Measurements from ENCODE around the gene CHGA. TPM values are rescaled to one million over a fixed set of nuclear protein-coding genes. Genes with fewer than 3 reads are reported as not detected.

The CHGA gene
- total RNA-seq, 1 experiment from 2014 or later, result not detected

- in situ Hi-C loops (cut with HindIII; ENCODE audit: low pct_unique_long_range_greater_than_20kb, low sequenced_read_pairs), result no loop called here
- ChIA-PET CTCF (no interaction called here), POLR2A (no interaction called here)
- no peak for TF ChIP-seq CTCF (IDR thresholded peaks at IDR 0.05)
- no peak for TF ChIP-seq TCF7L2 (IDR thresholded peaks at IDR 0.05; ENCODE audit: low read depth, low read length)
- no peak for TF ChIP-seq SIN3A (IDR thresholded peaks at IDR 0.05; ENCODE audit: borderline replicate concordance, insufficient read depth, low read depth, low read length)
- TF ChIP-seq POLR2AphosphoS5 (IDR thresholded peaks at IDR 0.05; ENCODE audit: low read depth, low read length), result no peak
- TF ChIP-seq REST (IDR thresholded peaks at IDR 0.05; ENCODE audit: insufficient read depth in 1 of 2, low read depth in 2 of 2, low read length in 1 of 2), result no peak
- no peaks in the 10 kb centered on the region for H3K4me1 ChIP-seq (ENCODE audit: control insufficient read depth, insufficient read depth, low read length)
- no peak for ATAC-seq
- H3K36me3 ChIP-seq (ENCODE audit: control insufficient read depth, insufficient read depth, low read length), result no peaks in the 10 kb centered on the region
- no TSS peak for BruUV-seq (replicated peaks)
- DNase-seq (ENCODE audit: low read depth, low spot score), result no peak
- no peaks in the 10 kb centered on the region for H3K9me3 ChIP-seq (ENCODE audit: control insufficient read depth, insufficient read depth, low read depth, low read length)
- H3K27me3 ChIP-seq (ENCODE audit: control insufficient read depth, insufficient read depth, low read length), result no peaks in the 10 kb centered on the region
- no peak overlapping the region for H3K27ac ChIP-seq (ENCODE audit: low read length)
- no peak overlapping the region for H3K4me3 ChIP-seq (ENCODE audit: low read depth in 2 of 2, low read length in 2 of 2)
- intact Hi-C loops (cut with micrococcal nuclease; ENCODE audit: unreplicated experiment), result no loop called here
Observed at GRCh38 chr14:92962831-92963095, 39.8 kb downstream of the CHGA start.

GRCh38 chr14:92963301-92964123 is 40.6 kb downstream of the CHGA start:
- H3K4me1 ChIP-seq (ENCODE audit: control insufficient read depth, insufficient read depth, low read length), result no peaks in the 10 kb centered on the region
- intact Hi-C loops (cut with micrococcal nuclease; ENCODE audit: unreplicated experiment), result no loop called here
- CTCF ChIA-PET, result no interaction called here

More at GRCh38 chr14:92963301-92964123, 40.6 kb downstream of the CHGA start:
- TF ChIP-seq REST (IDR thresholded peaks at IDR 0.05; ENCODE audit: insufficient read depth in 1 of 2, low read depth in 2 of 2, low read length in 1 of 2) (no peak), TCF7L2 (IDR thresholded peaks at IDR 0.05; ENCODE audit: low read depth, low read length) (no peak), CTCF (IDR thresholded peaks at IDR 0.05) (no peak), SIN3A (IDR thresholded peaks at IDR 0.05; ENCODE audit: borderline replicate concordance, insufficient read depth, low read depth, low read length) (no peak), POLR2AphosphoS5 (IDR thresholded peaks at IDR 0.05; ENCODE audit: low read depth, low read length) (no peak)
- DNase-seq (ENCODE audit: low read depth, low spot score), result no peak
- ATAC-seq, result no peak
- POLR2A ChIA-PET, result no interaction called here
- Histone ChIP-seq H3K27ac (ENCODE audit: low read length) (no peak overlapping the region), H3K9me3 (ENCODE audit: control insufficient read depth, insufficient read depth, low read depth, low read length) (no peaks in the 10 kb centered on the region), H3K27me3 (ENCODE audit: control insufficient read depth, insufficient read depth, low read length) (no peaks in the 10 kb centered on the region), H3K4me3 (ENCODE audit: low read depth in 2 of 2, low read length in 2 of 2) (no peak overlapping the region), H3K36me3 (ENCODE audit: control insufficient read depth, insufficient read depth, low read length) (no peaks in the 10 kb centered on the region)
- no TSS peak for BruUV-seq (replicated peaks)
- in situ Hi-C loops (cut with HindIII; ENCODE audit: low pct_unique_long_range_greater_than_20kb, low sequenced_read_pairs), result no loop called here

All from Panc1 (cell line).